ENCODE measurements around the gene LRRC74A. TPM values are rescaled to one million over a fixed set of nuclear protein-coding genes. Genes with fewer than 3 reads are reported as not detected.

LRRC74A gene
- total and polyA plus RNA-seq, 9 of the 15 experiments (the other 6 are each of a cell fraction or from before 2014, with no cell fraction given): not detected

GRCh38 chr14:76902591-76902990 is 76.4 kb downstream of the LRRC74A start:
- Histone ChIP-seq H3K9me3 (replicated peaks; ENCODE audit: control insufficient read depth, insufficient read depth, low read depth, low read length) (no peaks in the 10 kb centered on the region), H3K79me2 (ENCODE audit: control insufficient read depth, insufficient read depth, low read length) (no peaks in the 10 kb centered on the region), H3K4me3 (no peak overlapping the region), H3K27ac (ENCODE audit: extremely low read depth, low read depth, low read length) (no peak overlapping the region), H2AFZ (ENCODE audit: low read depth, low read length) (no peak overlapping the region), H3K4me2 (ENCODE audit: insufficient read depth, low read length) (no peak overlapping the region), H3K27me3 (ENCODE audit: control insufficient read depth in 2 of 2, insufficient read depth in 2 of 2, low read length in 2 of 2) (peaks cover 8 to 41% of the 10 kb centered on the region in 2 experiments; a peak in 4 of 5 replicates), H3K36me3 (ENCODE audit: control insufficient read depth, insufficient read depth, low read length) (no peaks in the 10 kb centered on the region), H4K20me1 (replicated peaks; ENCODE audit: control insufficient read depth, insufficient read depth, low read length) (no peaks in the 10 kb centered on the region), H3K9ac (ENCODE audit: insufficient read depth in 1 of 2, low read depth in 2 of 2, low read length in 2 of 2) (no peak overlapping the region), H3K4me1 (replicated peaks in 1 of 2; ENCODE audit: control insufficient read depth in 2 of 2, insufficient read depth in 2 of 2, low read length in 2 of 2) (no peaks in the 10 kb centered on the region; a peak in 1 of 5 replicates), H3K9me1 (ENCODE audit: control insufficient read depth, insufficient read depth, low read length) (no peaks in the 10 kb centered on the region)
- intact Hi-C loops (cut with micrococcal nuclease) (no loop called here), in situ Hi-C loops (cut with MboI) (no loop called here)
- no peak for ATAC-seq
- DNase-seq (ENCODE audit: extremely low read depth in 1 of 4, low spot score in 3 of 4): no peak
- no peak for FAIRE-seq
- BruUV-seq (replicated peaks): no TSS peak
- CTCF ChIA-PET (ENCODE audit: low intra/inter-chr PET ratio): no interaction called here
- TF ChIP-seq GATAD2B (IDR thresholded peaks at IDR 0.05; ENCODE audit: borderline replicate concordance): no peak
- TF ChIP-seq BMI1 (IDR thresholded peaks at IDR 0.05; ENCODE audit: low read length): no peak
- no peak for TF ChIP-seq ARID3A (IDR thresholded peaks at IDR 0.05; ENCODE audit: borderline replicate concordance, low read depth, low read length)
- TF ChIP-seq ELF4 (CRISPR knock-in tag; IDR thresholded peaks at IDR 0.05): no peak
- no peak for TF ChIP-seq RNF2 (IDR thresholded peaks at IDR 0.05)
- no peak for TF ChIP-seq BCLAF1 (IDR thresholded peaks at IDR 0.05; ENCODE audit: borderline replicate concordance in 1 of 2, control insufficient read depth in 1 of 2, low read depth in 2 of 2, low read length in 1 of 2)
- no peak for TF ChIP-seq NFIX (CRISPR knock-in tag; IDR thresholded peaks at IDR 0.05; ENCODE audit: low read depth)
- no peak for TF ChIP-seq HDAC6 (IDR thresholded peaks at IDR 0.05; ENCODE audit: low read depth, low read length)
- TF ChIP-seq ZMIZ1 (IDR thresholded peaks at IDR 0.05; ENCODE audit: low read depth in 2 of 2, low read length in 2 of 2): no peak
- TF ChIP-seq HMBOX1 (IDR thresholded peaks at IDR 0.05): no peak
- TF ChIP-seq PYGO2 (tag; IDR thresholded peaks at IDR 0.05): no peak
- POLR2A ChIA-PET: no interaction called here
- 0% methylated on average over 2 of the region's 5 CpGs for WGBS (ENCODE audit: insufficient coverage, low coverage, missing lambda C conversion rate)

Data from K562 (cell line).